BJ (cell line): ENCODE data around the gene CEBPG. TPM values are rescaled to one million over a fixed set of nuclear protein-coding genes. Genes with fewer than 3 reads are reported as not detected.

Source experiments
- CTCF ChIA-PET: fragments of 350-600 bp; formaldehyde crosslinking; extraction: SDS; loops from one replicate; lab custom pipeline; 2021; ENCODE audit warnings: antibody characterized with exemption, inconsistent platforms; lab: Yijun Ruan, JAX
- POLR2A ChIA-PET: fragments of 300-600 bp; sonication (Branson Sonifier 250); formaldehyde crosslinking; extraction: SDS; loops from one replicate; lab custom pipeline; 2021; ENCODE audit warnings: antibody characterized with exemption; lab: Charles Lee
- DNase-seq: peaks from one replicate; pipeline ENCODE4 v3.0.0-alpha.2; 2011; ENCODE audit warnings: low read depth
- H3K27me3 ChIP-seq: 2 replicates; pipeline ENCODE4 v1.6.0; 2011; ENCODE audit warnings: low read length; ENCODE audit not compliant: control insufficient read depth, insufficient read depth
- H3K36me3 ChIP-seq: 2 replicates; pipeline ENCODE4 v1.5.1; 2011; ENCODE audit warnings: low read length; ENCODE audit not compliant: control insufficient read depth, insufficient read depth
- H3K4me3 ChIP-seq: 2 replicates; pipeline ENCODE4 v1.5.1; 2011; ENCODE audit warnings: low read depth, mild to moderate bottlenecking, control low read depth, low read length
- polyA plus RNA-seq: library from polyadenylated mRNA; depleted of rRNA; stranded (reverse); fragments of >200 nt; gene quantifications from 2 replicates; pipeline ENCODE4 v1.2.3, GENCODE V29; 2011
- TF ChIP-seq, protein P1 (sequence below): IDR thresholded peaks from 2 replicates; pipeline ENCODE4 v1.5.1; 2011; ENCODE audit warnings: low read depth, mild to moderate bottlenecking, control low read depth, inconsistent platforms, low read length, moderate library complexity; ENCODE audit not compliant: insufficient read depth

The CEBPG gene
- polyA plus RNA-seq, 1 experiment = 16.0 TPM

DNA sequence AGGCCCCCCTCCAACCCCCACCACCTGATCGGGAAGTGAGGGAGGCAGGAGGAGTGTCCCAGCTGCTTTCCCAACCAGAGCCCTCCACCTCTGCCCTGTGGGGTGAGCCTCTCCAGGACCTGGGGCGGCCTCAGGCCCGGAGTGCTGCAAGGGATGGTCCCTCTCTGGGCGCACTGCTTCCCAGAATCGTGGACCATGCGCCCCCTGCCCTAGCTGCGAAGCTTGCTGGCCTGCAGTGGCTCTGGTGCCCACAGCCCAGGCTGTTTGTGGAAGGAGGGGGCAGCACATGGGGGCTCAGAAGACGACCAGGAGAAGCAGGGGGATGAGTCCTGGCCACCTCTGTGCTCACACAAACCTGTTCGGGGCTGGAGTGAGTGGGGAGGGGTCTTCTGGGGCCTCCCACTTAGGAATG, 33.6 kb downstream of the CEBPG start:
- DNase-seq = no peak
- ChIA-PET CTCF (interaction anchor here (0.6 to 19.0 kb wide), 30 partner anchors 9 to 376 kb away, joined by 3 to 405 read pairs (median 4); partner anchors contain the start of gene SLC7A10), POLR2A (no interaction called here)
- Histone ChIP-seq H3K27me3 (no peaks in the 10 kb centered on the region), H3K36me3 (0 out of 2 replicates have a peak, but pooled peaks cover 2% of the 10 kb centered on the region), H3K4me3 (no peak overlapping the region)
- TF ChIP-seq, protein P1, sequence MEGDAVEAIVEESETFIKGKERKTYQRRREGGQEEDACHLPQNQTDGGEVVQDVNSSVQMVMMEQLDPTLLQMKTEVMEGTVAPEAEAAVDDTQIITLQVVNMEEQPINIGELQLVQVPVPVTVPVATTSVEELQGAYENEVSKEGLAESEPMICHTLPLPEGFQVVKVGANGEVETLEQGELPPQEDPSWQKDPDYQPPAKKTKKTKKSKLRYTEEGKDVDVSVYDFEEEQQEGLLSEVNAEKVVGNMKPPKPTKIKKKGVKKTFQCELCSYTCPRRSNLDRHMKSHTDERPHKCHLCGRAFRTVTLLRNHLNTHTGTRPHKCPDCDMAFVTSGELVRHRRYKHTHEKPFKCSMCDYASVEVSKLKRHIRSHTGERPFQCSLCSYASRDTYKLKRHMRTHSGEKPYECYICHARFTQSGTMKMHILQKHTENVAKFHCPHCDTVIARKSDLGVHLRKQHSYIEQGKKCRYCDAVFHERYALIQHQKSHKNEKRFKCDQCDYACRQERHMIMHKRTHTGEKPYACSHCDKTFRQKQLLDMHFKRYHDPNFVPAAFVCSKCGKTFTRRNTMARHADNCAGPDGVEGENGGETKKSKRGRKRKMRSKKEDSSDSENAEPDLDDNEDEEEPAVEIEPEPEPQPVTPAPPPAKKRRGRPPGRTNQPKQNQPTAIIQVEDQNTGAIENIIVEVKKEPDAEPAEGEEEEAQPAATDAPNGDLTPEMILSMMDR = no peak

GRCh38 chr19:33407716-33408115, 34.2 kb downstream of the CEBPG start:
- ChIA-PET CTCF (interaction anchor here (1.0 to 19.0 kb wide), 9 partner anchors 8 to 376 kb away, joined by 3 to 405 read pairs (median 4); no protein-coding TSS in a partner anchor), POLR2A (no interaction called here)
- no peak overlapping the region for H3K4me3 ChIP-seq
- 0 out of 2 replicates have a peak, but pooled peaks cover 2% of the 10 kb centered on the region for H3K36me3 ChIP-seq
- TF ChIP-seq, protein P1 = no peak
- no peaks in the 10 kb centered on the region for H3K27me3 ChIP-seq
- no peak for DNase-seq

GRCh38 chr19:33408116-33408515, 34.6 kb downstream of the CEBPG start:
- Histone ChIP-seq H3K36me3 (0 out of 2 replicates have a peak, but pooled peaks cover 2% of the 10 kb centered on the region), H3K27me3 (no peaks in the 10 kb centered on the region), H3K4me3 (no peak overlapping the region)
- ChIA-PET CTCF (interaction anchor here (1.1 to 19.0 kb wide), 7 partner anchors 8 to 370 kb away, joined by 3 to 405 read pairs (median 17); no protein-coding TSS in a partner anchor), POLR2A (no interaction called here)
- DNase-seq = no peak
- TF ChIP-seq, protein P1 = no peak

- no peak for DNase-seq
These were observed 35.3 kb downstream of the CEBPG start for GRCh38 chr19:33408538-33409434.

More at GRCh38 chr19:33408538-33409434, 35.3 kb downstream of the CEBPG start:
- Histone ChIP-seq H3K36me3 (0 out of 2 replicates have a peak, but pooled peaks cover 2% of the 10 kb centered on the region), H3K27me3 (no peaks in the 10 kb centered on the region), H3K4me3 (no peak overlapping the region)
- POLR2A ChIA-PET = no interaction called here
- CTCF ChIA-PET = interaction anchor here (1.1 to 19.0 kb wide), 8 partner anchors 7 to 369 kb away, joined by 3 to 405 read pairs (median 10); no protein-coding TSS in a partner anchor
- TF ChIP-seq, protein P1 = no peak
